NCI-H748 treated with DMSO at 0.1 percent for 48 hours (cell line): ENCODE results near the gene SLC9A9.
"Not testable (repeated sequence)": the region's sequence is repeated elsewhere in the genome, so short reads cannot be mapped to it uniquely, and the experiment has no call there.

Experiments
- DNase-seq: peaks from one replicate; lab custom pipeline; 2025; lab: John Stamatoyannopoulos, UW

Gene SLC9A9

DNA sequence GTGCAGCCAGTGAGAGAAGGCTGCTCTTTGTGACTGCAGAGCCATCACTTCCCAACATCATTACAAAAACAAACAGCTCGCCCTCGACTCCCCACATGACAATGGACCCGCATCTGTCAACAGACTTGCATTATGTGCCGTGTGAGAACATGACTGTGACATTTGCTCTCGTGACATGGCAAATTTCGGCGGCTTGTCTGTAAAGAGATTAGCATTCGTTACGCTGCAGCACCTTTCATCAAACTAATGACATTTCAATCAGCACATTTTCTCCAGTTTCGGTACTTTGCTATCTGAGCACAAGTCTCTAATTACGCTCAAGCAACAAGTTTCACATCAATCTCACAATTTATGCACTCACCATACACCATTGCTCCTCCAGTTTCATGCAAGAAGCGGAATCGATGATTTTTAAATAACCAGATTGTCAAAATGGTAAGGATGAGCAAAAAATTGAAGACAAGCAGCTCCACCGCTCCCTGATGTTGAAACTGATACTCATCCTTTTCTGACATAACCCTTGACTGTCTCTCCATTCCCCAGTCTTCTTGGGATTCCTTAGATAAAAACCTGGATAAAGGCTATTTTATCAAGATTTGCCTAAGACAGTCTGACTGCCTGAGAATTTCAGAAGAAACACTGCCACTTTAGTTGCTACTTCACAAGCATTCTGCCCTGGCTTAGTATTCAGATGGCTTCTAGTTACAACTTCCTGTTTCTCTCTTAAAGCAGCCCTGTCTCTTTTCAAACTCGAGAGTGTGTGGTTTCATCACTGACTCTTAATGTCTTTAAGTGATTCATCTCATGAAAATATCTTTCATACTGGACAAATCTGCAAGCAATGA is at the start of gene SLC9A9:
SLC9A9 (minus strand) TSS at position 682 of the 845 bp plus-strand sequence; CDS start at position 536, 146 bp downstream.
- peak; percentile 26 for DNase-seq

DNA sequence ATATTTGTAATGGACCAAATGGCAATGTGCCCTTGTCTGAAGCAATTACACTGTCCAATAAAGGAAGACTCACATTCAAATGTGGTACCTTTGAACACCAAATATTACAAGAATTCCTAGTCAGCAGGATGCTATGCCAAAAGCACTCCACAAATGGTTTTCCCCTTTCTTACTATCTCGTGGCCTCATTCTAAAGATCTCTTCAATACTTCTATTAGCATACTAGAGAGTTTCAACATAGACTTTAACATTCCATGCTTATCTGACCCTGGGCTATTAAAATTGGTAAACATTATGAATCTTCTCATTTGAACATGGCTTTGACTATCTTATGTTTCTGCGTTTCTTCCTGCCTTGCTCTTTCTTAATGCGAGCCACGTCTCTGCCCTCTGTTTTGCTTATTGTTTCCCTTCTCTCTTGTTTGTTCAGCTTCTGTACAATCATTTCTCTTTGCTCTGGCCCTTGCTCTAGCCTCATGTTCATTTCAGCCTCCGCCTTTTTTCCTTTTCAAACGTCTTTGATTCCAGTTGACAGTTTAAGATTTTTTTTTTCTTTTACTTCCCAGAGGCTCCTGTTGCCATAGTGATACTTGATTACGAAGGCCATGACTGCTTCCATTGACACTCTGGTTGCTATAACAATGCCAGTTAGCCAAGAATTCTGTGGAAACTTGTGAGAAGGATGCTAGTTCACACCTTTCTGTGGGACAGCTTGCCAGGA is 49.5 kb upstream of the SLC9A9 start:
- DNase-seq = peak; percentile 43

DNA sequence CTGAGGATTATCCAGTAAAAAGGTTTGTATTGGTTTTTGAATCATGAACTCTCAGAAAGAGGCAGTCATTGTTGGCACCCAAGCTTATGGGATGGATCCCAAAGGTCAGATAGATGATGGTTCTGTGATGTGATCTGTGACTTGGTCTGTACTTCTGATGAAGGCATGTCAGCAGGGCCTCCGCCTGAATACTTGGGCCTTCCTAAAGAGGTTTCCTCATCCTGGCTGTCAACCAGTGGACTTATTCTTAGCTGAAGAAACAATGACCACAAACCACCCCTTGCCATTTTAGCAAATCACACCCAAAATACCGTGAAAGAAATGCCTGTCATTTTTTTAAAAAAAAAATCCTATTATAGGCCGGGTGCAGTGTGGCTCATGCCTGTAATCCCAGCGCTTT is 48.2 kb upstream of the SLC9A9 start:
- peak; percentile 4 for DNase-seq

DNA sequence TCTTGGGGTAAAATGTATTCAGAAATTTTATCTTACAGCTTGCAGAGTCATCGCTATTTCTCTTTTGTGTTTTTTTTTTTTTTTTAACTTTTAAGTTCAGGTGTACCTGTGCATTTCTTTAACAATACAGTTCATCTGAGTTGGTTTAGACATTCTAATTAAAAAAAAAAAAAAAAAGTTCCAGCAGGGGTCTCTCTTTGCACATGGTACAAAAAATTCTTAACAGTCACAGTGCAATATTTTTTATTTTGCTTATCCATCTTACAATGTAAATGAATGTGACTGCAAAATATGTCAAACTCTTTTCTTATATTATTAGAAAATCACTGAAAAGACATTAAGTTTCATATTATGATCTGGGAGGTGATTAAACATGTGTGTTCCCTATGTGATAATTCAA is 47.5 kb upstream of the SLC9A9 start:
- peak; percentile 10 for DNase-seq

DNA sequence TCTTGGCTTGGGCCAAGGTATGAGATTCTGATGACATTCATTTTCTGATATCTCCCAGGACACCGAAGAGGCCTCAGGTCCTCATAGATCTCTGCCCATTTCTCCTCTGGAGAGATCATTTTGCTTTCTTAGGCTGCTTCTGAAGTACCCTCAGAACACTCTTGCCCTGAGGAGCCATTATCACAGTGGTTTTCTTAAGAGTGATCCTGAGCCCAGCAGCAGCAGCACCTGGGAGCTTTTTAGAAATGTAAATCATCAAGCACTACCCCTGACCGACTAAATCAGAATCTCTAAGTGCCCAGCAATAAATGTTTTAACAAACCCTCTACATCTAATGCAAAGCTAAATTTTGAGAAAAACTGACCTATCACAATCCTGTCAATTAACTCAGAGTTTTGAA is 40.6 kb upstream of the SLC9A9 start:
- no peak for DNase-seq

DNA sequence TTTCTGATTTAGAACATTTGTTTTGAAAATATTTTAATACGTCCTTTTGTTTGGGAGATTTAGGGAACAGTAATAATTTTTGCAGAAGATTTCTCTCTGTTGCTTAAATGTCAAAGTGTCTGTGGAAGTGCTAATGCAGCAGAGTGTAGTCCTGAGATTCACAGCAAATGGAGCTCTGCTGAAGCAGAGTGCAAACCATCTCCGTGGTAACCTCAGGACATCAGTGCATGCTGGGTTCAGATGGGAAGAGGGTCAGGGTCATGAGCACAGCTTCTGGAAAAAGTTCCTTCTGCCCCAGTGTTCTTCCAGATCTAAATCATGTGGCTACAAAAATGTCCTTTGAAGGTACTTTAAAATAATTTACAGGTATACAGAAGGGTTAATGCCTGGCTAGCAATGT is 39.9 kb upstream of the SLC9A9 start:
- no peak for DNase-seq

DNA sequence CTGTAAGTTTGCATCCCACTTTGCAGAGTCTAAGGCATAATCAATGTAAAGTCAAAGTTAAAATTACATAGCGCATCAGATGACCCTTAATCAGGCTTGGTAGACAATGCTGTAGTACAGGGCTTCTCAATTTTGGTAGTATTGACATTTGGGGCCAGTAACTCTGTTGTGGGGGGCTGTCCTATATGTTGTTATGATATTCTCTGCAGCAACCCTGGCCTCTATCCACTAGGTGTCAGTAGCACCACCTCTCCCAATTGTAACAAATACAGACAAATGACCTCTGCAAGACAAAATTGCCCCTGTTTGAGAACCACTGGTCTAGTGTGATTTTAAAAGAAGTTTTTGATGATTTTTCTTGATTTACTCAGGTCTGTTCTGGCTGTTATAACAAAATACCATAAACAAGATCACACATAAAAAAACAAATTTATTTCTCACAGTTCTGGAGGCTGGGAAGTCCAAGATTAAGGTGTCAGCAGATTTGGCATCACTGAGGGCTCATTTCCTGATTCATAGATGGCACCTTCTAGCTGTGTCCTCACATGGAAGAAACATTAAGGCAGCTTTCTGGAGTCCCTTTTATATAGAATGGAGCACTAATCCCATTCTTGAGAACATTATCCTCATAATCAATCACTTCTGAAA is 37.6 kb upstream of the SLC9A9 start:
- DNase-seq = peak; percentile 48

DNA sequence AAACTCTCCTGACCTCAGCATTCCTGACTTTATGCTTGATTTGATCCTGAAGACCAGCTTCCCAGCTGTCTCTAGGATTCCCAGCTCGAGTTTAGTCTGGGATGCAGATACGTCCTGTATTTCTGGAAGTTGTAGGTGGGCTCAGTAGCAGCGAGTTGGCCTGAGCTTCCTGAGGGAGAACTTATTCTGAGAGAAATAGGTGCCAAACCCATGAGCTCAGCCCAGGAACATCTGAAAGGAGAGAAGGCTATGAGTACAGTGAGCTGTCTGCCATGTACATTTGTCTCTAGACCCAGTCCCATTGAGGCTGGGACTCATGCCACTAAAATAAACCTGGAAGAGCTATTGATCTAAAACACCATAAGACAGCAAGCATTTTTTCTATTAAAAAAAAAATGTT is 36.6 kb upstream of the SLC9A9 start:
- DNase-seq = no peak

DNA sequence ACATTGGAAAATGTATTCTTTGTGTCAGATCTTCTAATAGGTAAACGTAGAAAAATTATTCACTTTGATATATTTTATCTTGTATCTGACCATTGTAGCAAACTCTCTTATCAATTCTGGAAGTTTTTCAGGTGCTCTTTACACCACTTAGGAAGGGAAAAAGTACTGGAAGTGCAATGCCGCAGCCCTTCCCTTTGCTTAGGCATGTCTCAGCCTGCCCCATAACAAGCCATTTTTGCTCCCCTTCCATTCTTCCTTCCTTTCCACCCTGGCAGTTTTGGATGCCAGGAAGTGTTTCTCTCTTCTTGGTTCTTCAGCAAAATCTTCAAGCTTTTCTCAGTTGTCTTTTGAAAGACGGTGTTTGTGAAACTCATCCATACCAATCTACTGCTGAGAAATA is 34.9 kb upstream of the SLC9A9 start:
- DNase-seq = no peak

DNA sequence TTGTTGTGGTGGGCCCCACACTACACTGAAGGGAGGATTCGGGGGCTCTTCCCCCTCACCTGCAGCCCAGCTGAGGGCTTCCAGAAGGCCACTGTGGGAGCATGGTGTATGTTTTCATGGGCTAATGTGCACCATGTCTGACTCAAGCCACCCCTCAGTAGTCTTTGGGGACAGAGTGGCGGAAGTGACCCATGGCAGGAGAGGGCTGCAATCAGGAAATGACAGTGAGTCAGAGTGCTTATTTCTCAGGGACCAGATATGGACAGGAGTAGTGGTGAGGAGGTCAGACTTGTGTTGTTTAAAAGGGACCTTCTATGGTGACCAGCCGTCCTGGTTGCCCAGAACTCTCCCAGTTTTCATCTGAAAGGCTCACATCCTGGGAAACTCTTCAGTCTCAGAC is 32.8 kb upstream of the SLC9A9 start:
- no peak for DNase-seq

DNA sequence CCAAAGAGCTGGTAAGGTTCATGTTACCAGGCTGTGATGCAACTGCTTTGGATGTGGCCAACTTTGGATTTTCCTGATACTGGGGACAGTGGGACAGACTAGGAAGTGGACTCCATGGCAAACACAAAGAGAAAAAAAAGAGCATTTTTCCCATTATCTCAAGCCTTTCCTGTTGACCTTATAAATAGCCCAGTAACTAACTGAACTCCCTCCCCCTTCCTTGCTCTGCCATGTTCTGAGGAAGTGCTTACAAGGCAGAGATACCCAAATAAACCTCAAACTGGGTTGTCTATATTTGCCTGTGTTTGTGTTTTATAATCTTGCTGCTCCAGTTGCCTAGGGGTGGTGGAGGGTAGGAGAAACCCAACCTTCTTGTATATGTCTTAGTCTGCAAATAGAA is 27.3 kb upstream of the SLC9A9 start:
- no peak for DNase-seq

DNA sequence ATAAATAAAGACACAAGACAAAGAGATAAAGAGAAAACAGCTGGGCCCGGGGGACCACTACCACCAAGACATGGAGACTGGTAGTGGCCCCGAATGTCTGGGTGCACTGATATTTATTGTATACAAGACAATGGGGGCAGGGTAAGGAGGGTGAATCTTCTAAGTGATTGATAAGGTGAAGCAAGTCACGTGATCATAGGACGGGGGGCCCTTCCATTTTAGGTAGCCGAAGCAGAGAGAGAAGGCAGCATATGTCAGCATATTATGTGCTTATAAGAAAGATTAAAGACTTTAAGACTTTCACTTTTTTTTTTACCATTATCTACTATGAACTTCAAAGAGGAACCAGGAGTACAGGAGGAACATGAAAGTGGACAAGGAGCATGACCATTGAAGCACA is 25.3 kb upstream of the SLC9A9 start:
- DNase-seq = not testable (repeated sequence)

DNA sequence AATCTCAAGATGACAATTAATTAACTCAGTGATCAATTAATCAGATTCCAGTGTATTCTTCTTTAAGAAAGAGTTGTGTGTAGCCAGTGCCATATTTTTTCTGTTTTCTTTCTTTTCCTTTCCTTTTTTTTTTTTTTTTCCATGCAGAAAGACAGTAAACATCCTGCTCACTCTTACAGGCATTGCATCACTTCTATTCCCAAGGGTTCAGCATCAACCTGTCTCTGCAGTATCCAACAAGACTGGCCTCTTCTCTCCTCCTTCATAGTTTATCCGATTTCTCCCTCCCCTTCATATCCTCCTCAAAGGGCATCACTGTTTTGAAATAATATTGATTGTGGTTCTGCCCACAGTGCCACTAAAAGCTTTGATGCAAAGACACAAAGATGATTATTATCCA is 17.0 kb upstream of the SLC9A9 start:
- no peak for DNase-seq

DNA sequence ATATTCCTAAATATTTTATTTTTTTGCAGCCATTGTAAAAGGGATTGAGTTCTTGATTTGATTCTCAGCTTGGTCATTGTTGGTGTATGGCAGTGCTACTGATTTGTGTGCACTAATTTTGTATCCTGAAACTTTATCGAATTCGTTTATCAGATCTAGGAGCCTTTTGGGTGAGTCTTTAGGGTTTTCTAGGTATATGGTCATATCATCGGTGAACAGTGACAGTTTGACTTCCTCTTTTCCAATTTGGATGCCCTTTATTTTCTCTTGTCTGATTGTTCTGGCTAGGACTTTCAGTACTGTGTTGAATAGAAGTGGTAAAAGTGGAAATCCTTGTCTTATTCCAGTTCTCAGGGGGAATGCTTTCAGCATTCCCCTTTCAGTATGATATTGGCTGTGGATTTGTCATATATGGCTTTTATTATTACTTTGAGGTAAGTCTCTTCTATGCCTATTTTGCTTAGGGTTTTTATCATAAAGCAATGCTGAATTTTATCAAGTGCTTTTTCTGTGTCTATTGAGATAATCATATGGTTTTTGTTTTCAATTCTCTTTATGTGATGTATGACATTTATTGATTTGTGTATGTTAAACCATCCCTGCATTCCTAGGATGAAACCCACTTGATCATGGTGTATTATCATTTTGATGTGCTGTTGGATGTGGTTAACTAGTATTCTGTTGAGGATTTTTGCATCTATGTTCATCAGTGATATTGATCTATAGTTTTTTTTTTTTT is 11.4 kb upstream of the SLC9A9 start:
- no peak for DNase-seq

DNA sequence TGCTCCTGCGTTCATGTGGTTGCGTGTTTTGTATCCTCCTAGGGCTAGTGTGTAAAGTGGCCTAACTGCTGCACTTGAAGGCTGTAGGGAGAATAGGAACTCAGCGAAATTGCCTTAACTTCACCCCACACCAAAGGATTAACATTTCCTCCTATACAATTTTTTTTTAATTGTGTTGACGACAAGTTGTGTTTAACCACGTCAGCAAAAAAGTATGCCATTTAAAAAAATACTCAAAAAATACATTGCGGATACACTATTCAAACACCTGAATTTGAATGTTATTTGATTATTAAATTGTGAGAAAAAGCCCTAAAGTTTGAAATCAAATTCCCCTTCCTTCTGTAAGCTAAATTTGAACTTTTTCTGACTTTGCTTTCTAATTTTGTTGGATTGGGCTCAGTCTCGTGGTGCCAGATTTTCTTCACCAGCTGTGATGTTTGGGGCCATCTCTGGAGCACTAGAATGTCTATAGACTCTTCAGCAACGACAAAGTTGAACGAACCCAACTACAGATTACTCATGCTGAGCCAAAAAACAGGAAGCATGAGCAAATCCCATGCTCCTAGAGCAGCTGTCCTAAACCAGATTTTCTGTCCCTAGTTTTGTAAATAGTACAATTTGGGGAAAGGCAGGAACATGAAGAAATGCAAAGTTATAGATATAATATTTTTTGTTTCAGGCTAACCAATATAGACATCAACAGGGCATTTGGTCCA is 8.1 kb upstream of the SLC9A9 start:
- no peak for DNase-seq

DNA sequence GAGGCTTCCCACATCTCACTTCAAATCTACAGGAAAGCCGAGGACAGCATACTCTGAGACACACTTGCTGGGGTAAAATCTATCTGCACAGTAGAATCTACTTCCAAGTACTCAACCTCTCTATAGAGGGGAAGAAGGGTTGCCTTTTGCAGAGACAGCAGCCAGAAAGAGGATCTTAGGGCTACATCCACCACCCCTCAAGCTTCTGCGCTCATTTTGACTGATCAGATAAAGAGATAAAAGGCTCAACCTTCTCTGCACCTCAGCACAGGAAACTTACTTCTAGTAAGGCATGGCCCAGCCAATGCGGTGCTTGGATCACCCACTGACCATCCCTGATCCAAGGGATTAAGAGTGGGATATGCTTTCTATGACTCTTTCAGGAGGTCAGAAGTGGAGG is 6.9 kb upstream of the SLC9A9 start:
- no peak for DNase-seq

DNA sequence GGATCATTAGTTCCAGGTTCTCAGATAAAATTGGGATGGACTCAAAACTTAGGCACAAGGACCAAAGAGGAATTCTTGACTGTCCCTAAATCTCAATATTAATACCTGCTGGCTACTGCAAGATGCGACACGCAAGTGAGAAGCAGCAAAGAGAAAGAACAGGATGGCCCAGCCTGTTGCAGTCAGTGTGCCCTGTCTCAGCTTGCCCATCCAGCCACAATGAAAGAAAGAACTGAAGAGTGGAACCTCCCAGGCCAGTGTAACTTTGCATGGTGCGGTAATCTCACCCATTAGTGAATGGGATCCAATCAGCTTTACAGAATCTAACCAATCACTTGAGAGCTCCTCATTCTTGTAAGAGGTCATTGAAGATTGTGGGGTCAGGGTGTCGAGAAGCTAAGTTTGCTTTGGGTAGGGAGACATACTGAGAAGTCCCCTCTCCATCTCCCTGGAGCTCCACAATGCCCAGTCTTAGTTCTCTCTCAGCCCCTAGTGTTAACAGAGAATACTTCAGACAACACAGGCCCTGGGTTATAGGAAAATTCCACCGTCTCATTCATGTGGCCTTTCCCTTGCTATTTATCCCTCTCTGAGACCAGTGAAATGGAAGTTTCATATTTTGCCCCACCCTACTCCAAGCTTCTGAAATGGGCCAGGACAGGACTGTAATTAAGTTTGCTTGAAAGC is 3.2 kb upstream of the SLC9A9 start:
- no peak for DNase-seq

DNA sequence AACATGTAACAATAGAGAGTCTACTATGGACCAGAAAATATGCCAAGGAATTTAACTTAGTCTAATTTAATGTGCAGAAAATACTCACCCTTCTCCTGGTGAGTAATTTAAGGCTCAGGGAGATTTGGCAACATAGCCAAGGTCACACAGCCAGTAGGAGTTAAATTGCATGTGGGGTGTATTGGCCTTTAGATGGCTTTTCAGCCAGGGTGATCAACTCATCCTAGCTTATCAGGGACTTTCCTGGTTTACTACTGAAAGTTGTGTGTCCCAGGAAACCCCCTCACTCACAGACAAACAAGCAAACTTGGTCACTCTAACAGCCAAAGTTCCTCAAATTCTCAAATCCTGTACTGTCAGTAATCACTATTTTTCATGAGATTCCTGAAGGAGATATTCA is 2.6 kb upstream of the SLC9A9 start:
- no peak for DNase-seq

DNA sequence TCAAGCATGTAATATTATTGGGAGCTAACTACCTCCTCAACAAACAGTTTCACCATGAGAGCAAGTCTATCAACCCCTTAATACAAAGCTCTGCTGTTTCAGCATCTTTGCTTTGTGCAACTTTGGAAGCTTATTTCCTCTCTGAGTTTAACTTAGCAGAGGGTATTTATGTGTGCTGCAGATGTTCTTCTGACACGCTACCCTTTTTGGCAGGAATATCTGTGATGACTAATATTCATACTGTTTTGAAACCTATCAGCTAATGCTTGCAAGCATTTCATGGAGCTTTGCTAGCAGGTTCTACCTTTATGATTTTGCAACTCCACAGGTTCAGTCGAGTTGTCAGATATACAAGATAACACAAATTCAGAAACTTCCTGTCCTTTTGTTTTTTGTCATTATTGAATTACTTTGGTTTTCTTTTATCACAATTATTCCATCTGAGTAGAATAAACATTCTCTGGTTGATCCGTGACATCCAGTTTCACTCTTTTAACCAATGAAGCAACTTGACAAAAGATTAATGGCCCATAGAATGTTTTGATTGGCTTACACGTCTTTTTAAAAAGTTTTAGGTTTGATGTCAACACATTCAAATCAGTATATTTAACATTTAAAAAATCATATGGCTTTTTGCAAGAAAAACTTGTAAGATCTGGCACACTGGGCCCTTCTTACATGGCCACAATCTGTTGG is 1.7 kb upstream of the SLC9A9 start:
- DNase-seq = no peak

DNA sequence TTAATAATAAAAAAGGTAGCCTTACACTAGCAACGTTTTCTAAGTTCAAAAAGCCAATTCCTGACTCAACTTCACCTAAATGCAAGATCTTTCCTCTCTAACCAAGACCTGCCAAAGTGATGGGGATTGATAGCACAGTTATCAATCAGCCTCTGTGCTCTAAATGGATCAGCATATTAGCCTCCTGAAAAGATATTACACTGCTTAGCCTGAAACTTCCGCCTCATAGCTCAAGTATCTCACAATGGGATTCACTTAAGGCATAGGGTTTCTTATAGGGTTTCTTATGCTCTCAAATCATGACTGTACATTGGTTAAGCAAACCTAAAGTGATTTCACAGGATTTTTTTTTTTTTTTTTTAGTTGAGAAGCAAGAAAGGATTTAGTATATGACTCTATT is 436 bp upstream of the SLC9A9 start:
- no peak for DNase-seq
